ENCODE results near the gene THRB.

DNA sequence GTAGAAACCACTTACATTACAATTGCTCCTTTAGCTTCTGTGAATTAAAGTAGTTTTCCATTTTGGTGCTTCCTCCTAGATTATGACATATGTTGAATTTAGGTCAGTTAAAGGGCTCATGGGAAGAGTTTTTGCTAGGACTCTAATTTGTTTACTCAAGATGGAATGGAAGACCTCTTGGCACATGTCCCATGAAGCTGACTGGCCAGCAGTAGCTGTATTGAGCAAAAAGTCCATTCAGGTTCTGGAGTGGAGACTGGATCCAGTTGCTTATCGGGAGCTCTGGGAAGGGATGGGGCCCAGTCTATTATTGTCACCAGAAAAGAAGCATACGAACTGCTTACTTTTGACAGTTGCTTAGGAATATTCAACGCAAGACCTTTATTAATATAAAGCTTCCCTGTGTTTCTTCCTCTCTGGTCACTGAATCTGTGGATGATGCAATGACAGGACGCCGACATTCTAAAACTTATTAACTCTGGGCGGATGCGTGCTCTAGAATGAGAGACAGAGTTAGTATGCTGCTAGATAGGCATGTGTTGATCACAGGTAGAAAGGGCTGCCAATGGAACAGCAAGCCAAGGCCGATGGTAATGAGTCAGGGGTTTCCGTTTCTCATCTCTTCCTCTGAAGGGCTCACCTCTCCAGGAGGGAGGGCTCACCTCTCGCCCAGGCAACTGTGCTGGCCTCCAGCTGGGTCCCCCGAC lies 393.8 kb downstream of the THRB start:
- TF ChIP-seq, protein P1, sequence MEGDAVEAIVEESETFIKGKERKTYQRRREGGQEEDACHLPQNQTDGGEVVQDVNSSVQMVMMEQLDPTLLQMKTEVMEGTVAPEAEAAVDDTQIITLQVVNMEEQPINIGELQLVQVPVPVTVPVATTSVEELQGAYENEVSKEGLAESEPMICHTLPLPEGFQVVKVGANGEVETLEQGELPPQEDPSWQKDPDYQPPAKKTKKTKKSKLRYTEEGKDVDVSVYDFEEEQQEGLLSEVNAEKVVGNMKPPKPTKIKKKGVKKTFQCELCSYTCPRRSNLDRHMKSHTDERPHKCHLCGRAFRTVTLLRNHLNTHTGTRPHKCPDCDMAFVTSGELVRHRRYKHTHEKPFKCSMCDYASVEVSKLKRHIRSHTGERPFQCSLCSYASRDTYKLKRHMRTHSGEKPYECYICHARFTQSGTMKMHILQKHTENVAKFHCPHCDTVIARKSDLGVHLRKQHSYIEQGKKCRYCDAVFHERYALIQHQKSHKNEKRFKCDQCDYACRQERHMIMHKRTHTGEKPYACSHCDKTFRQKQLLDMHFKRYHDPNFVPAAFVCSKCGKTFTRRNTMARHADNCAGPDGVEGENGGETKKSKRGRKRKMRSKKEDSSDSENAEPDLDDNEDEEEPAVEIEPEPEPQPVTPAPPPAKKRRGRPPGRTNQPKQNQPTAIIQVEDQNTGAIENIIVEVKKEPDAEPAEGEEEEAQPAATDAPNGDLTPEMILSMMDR (IDR thresholded peaks at IDR 0.05): no peak
- TF ChIP-seq POLR2A (IDR thresholded peaks at IDR 0.05): no peak

Measured in esophagus squamous epithelium (tissue), 4 donors.